Thyroid gland (tissue), 4 donors: ENCODE results near the gene CERCAM. TPM values are rescaled to one million over a fixed set of nuclear protein-coding genes. Genes with fewer than 3 reads are reported as not detected.
A peak's percentile ranks its signal among the peaks of the same experiment; 100 is the strongest.

Source experiments
- DNase-seq, 2 donors: peaks; one replicate each; pipeline ENCODE4 v3.0.0-alpha.2; 2019
- H3K27ac ChIP-seq, 3 donors: fragments of 200-600 bp; sonication (generic); 1 replicate in 2 of 3; 2 replicates in 1 of 3; pipeline ENCODE4 v1.5.1; 2016 to 2019; ENCODE audit warnings: mild to moderate bottlenecking in 1 of 3, moderate library complexity in 1 of 3
- H3K27me3 ChIP-seq: fragments of 200-600 bp; sonication (generic); one replicate; pipeline ENCODE4 v1.5.1; 2019
- H3K36me3 ChIP-seq, 2 donors: fragments of 200-600 bp; sonication (generic); one replicate each; pipeline ENCODE4 v1.5.1; 2016 to 2019
- H3K4me1 ChIP-seq, 2 donors: fragments of 200-600 bp; sonication (generic); one replicate each; pipeline ENCODE4 v1.5.1; 2017 to 2019
- H3K4me3 ChIP-seq, 3 donors: fragments of 200-600 bp; sonication (generic); replicated peaks in 1 of 3; 1 replicate in 2 of 3; 2 replicates in 1 of 3; pipeline ENCODE4 v1.5.1; 2016; ENCODE audit warnings: mild to moderate bottlenecking in 1 of 3
- H3K9me3 ChIP-seq: fragments of 200-600 bp; sonication (generic); one replicate; pipeline ENCODE4 v1.5.1; 2017
- CTCF ChIP-seq, 6 experiments: fragments of 200-600 bp in 3 of 6; fragments of 450-650 bp in 3 of 6; sonication (generic) in 3 of 6; IDR thresholded peaks; one replicate each; pipeline ENCODE4 v1.5.1; 2016 to 2019; ENCODE audit warnings: antibody characterized with exemption in 6 of 6, mild to moderate bottlenecking in 2 of 6, inconsistent platforms in 1 of 6, moderate library complexity in 1 of 6
- POLR2A ChIP-seq, 2 donors: fragments of 450-650 bp; IDR thresholded peaks; one replicate each; pipeline ENCODE4 v1.6.1; 2017; ENCODE audit warnings: antibody characterized with exemption in 2 of 2, mild to moderate bottlenecking in 2 of 2, moderate library complexity in 1 of 2
- WGBS, 2 donors: methylation state at CpG; one replicate each; pipeline ENCODE4 v1.1.5; 2017; 5-methylcytosine and 5-hydroxymethylcytosine counted together
- intact Hi-C: fragments of 100-400 bp; cut with DNase I; formaldehyde crosslinking; loops from one replicate; pipeline ENCODE4 v1.15.1; 2023
- total RNA-seq, 4 donors: library from RNA; depleted of rRNA; stranded (reverse); fragments of >200 nt; gene quantifications; one replicate each; pipeline ENCODE4 v1.2.3, GENCODE V29; 2016

Gene CERCAM
- total RNA-seq, 4 donors from 2014 or later = 22.3 to 35.4 (median 27.2) TPM

GRCh38 chr9:128393970-128394369 lies 26.7 kb upstream of the CERCAM start:
- 39 to 86% methylated on average over 2 to 7 of the region's 7 CpGs for WGBS, 2 donors
- Histone ChIP-seq H3K36me3 (peaks cover 5 to 14% of the 10 kb centered on the region in 2 donors), H3K27me3 (no peaks in the 10 kb centered on the region), H3K9me3 (no peaks in the 10 kb centered on the region), H3K4me1 (peaks cover 0 to 25% of the 10 kb centered on the region in 2 donors), H3K27ac (no peak overlapping the region), H3K4me3 (no peak overlapping the region)
- intact Hi-C loops = no loop called here
- TF ChIP-seq POLR2A (IDR thresholded peaks at IDR 0.05) = no peak
- TF ChIP-seq CTCF (IDR thresholded peaks at IDR 0.05) = no peak
- DNase-seq = no peak

GRCh38 chr9:128394379-128395168 lies 26.1 kb upstream of the CERCAM start:
- no peak for DNase-seq
- Histone ChIP-seq H3K27ac (no peak overlapping the region), H3K4me1 (peaks cover 0 to 20% of the 10 kb centered on the region in 2 donors), H3K4me3 (no peak overlapping the region), H3K27me3 (no peaks in the 10 kb centered on the region), H3K36me3 (peaks cover 0 to 8% of the 10 kb centered on the region in 2 donors), H3K9me3 (no peaks in the 10 kb centered on the region)
- WGBS, 2 donors = 55 to 58% methylated on average over 9 of the region's 9 CpGs
- TF ChIP-seq CTCF (IDR thresholded peaks at IDR 0.05) (no peak), POLR2A (IDR thresholded peaks at IDR 0.05) (no peak)
- intact Hi-C loops = no loop called here

- H3K4me3 ChIP-seq = no peak overlapping the region
Observed at GRCh38 chr9:128396970-128397613, 23.6 kb upstream of the CERCAM start.

GRCh38 chr9:128397831-128398230 lies 22.8 kb upstream of the CERCAM start:
- Histone ChIP-seq H3K9me3 (no peaks in the 10 kb centered on the region), H3K4me1 (peaks cover 0 to 10% of the 10 kb centered on the region in 2 donors), H3K4me3 (no peak overlapping the region), H3K27me3 (no peaks in the 10 kb centered on the region), H3K27ac (no peak overlapping the region), H3K36me3 (no peaks in the 10 kb centered on the region)
- 49 to 51% methylated on average over 7 of the region's 7 CpGs for WGBS, 2 donors
- intact Hi-C loops = no loop called here
- no peak for DNase-seq
- TF ChIP-seq CTCF (IDR thresholded peaks at IDR 0.05) = no peak
- TF ChIP-seq POLR2A (IDR thresholded peaks at IDR 0.05) = no peak

More at GRCh38 chr9:128396970-128397613, 23.6 kb upstream of the CERCAM start:
- peak; percentile 32 to 51 for DNase-seq
- Histone ChIP-seq H3K36me3 (peaks cover 0 to 5% of the 10 kb centered on the region in 2 donors), H3K27me3 (no peaks in the 10 kb centered on the region), H3K4me1 (peaks cover 0 to 10% of the 10 kb centered on the region in 2 donors), H3K27ac (no peak overlapping the region), H3K9me3 (no peaks in the 10 kb centered on the region)
- 8 to 9% methylated on average over 19 of the region's 19 CpGs for WGBS, 2 donors
- intact Hi-C loops = no loop called here
- TF ChIP-seq POLR2A (IDR thresholded peaks at IDR 0.05) = no peak
- no peak for TF ChIP-seq CTCF (IDR thresholded peaks at IDR 0.05)

- Histone ChIP-seq H3K4me3 (no peak overlapping the region), H3K9me3 (no peaks in the 10 kb centered on the region), H3K27me3 (no peaks in the 10 kb centered on the region), H3K36me3 (no peaks in the 10 kb centered on the region), H3K27ac (no peak overlapping the region), H3K4me1 (peaks cover 0 to 10% of the 10 kb centered on the region in 2 donors)
- no peak for DNase-seq
- intact Hi-C loops = no loop called here
- TF ChIP-seq CTCF (IDR thresholded peaks at IDR 0.05) = no peak
- no peak for TF ChIP-seq POLR2A (IDR thresholded peaks at IDR 0.05)
- WGBS, 2 donors = 78 to 87% methylated on average over 2 to 3 of the region's 3 CpGs
Observed at GRCh38 chr9:128399861-128400260, 20.8 kb upstream of the CERCAM start.
